Measurements from ENCODE around the gene CADPS.

DNA sequence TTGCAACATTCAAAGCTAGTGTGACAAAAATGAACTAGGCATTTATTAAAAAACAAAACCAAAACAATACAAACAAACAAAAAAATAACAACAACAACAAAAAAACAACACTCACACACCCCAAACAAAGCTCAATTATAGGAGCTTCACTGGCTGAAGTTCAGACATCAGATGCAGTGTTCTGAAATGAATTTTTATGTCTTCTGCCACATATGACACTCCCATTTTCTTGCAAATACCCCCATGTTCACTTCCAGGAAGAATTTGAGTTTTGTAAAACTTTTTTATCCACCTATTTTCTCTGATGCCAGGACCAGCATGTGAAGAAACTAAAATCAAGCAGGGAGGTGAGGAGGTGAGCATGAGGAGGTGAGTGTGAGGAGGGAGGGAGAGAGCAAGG, 113.9 kb downstream of the CADPS start:
- TF ChIP-seq, protein P1, sequence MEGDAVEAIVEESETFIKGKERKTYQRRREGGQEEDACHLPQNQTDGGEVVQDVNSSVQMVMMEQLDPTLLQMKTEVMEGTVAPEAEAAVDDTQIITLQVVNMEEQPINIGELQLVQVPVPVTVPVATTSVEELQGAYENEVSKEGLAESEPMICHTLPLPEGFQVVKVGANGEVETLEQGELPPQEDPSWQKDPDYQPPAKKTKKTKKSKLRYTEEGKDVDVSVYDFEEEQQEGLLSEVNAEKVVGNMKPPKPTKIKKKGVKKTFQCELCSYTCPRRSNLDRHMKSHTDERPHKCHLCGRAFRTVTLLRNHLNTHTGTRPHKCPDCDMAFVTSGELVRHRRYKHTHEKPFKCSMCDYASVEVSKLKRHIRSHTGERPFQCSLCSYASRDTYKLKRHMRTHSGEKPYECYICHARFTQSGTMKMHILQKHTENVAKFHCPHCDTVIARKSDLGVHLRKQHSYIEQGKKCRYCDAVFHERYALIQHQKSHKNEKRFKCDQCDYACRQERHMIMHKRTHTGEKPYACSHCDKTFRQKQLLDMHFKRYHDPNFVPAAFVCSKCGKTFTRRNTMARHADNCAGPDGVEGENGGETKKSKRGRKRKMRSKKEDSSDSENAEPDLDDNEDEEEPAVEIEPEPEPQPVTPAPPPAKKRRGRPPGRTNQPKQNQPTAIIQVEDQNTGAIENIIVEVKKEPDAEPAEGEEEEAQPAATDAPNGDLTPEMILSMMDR (conservative IDR thresholded peaks at IDR 0.05; ENCODE audit: low read depth, low read length), result no peak
- no peak for TF ChIP-seq EZH2 (IDR thresholded peaks at IDR 0.05; ENCODE audit: borderline replicate concordance, low read depth, low read length, poor library complexity, severe bottlenecking)

Measured in A673 (cell line).